Putamen (tissue), 1 donor: ENCODE results near the gene PIRT.
"Not testable (repeated sequence)": the region's sequence is repeated elsewhere in the genome, so short reads cannot be mapped to it uniquely, and the experiment has no call there.

ENCODE experiments used
- DNase-seq: peaks from one replicate; pipeline ENCODE4 v3.0.0-alpha.2; 2016; ENCODE audit warnings: low spot score

Gene PIRT

GRCh38 chr17:10837921-10838320 is at the start of gene PIRT:
Gene PIRT (minus strand): TSS chr17:10838087. CDS start chr17:10825645, 12,442 bp downstream.
- no peak for DNase-seq

- no peak for DNase-seq
Measured at GRCh38 chr17:10881959-10882358, 44.1 kb upstream of the PIRT start.

- DNase-seq = peak; percentile 29
Measured at GRCh38 chr17:10879190-10879836, 41.4 kb upstream of the PIRT start.

GRCh38 chr17:10875984-10876555 is 38.2 kb upstream of the PIRT start:
- peak; percentile 8 for DNase-seq

- DNase-seq = no peak
Measured at GRCh38 chr17:10875430-10875851, 37.6 kb upstream of the PIRT start.

- peak; percentile 47 for DNase-seq
Measured at GRCh38 chr17:10871914-10872313, 34.0 kb upstream of the PIRT start.

GRCh38 chr17:10870336-10871050 is 32.6 kb upstream of the PIRT start:
- no peak for DNase-seq

GRCh38 chr17:10868744-10869143 is 30.9 kb upstream of the PIRT start:
- not testable (repeated sequence) for DNase-seq

- DNase-seq = no peak
Measured at GRCh38 chr17:10859051-10859450, 21.2 kb upstream of the PIRT start.

GRCh38 chr17:10857976-10858375 is 20.1 kb upstream of the PIRT start:
- no peak for DNase-seq

GRCh38 chr17:10846636-10847035 is 8.7 kb upstream of the PIRT start:
- not testable (repeated sequence) for DNase-seq

GRCh38 chr17:10845388-10845751 is 7.5 kb upstream of the PIRT start:
- no peak for DNase-seq

GRCh38 chr17:10844621-10845387 is 6.9 kb upstream of the PIRT start:
- DNase-seq = peak; percentile 27

GRCh38 chr17:10843811-10844210 is 5.9 kb upstream of the PIRT start:
- no peak for DNase-seq

- DNase-seq = peak; percentile 66
Measured at GRCh38 chr17:10842658-10843057, 4.8 kb upstream of the PIRT start.

- DNase-seq = no peak
Measured at GRCh38 chr17:10838682-10839081, 795 bp upstream of the PIRT start.

- DNase-seq = no peak
Measured at GRCh38 chr17:10836966-10837590, 809 bp downstream of the PIRT start.

- no peak for DNase-seq
Measured at GRCh38 chr17:10836145-10836544, 1.7 kb downstream of the PIRT start.

GRCh38 chr17:10831696-10832095 is 6.2 kb downstream of the PIRT start:
- DNase-seq = no peak

- no peak for DNase-seq
Measured at GRCh38 chr17:10827898-10828552, 9.9 kb downstream of the PIRT start.

GRCh38 chr17:10824874-10825273 is 13.0 kb downstream of the PIRT start:
- DNase-seq = no peak

- DNase-seq = no peak
Measured at GRCh38 chr17:10821770-10822169, 16.1 kb downstream of the PIRT start.
